GM18498 (cell line): Measurements from ENCODE around the gene ARHGEF9.
"Not testable (repeated sequence)": the region's sequence is repeated elsewhere in the genome, so short reads cannot be mapped to it uniquely, and the experiment has no call there.

Experiments used
- ATAC-seq: cut with Tn5 transposase; IDR thresholded peaks from one replicate; pipeline ENCODE4 v1.9.1; 2021; ENCODE audit warnings: mild to moderate bottlenecking, moderate library complexity; ENCODE audit not compliant: unreplicated experiment

Gene ARHGEF9

DNA sequence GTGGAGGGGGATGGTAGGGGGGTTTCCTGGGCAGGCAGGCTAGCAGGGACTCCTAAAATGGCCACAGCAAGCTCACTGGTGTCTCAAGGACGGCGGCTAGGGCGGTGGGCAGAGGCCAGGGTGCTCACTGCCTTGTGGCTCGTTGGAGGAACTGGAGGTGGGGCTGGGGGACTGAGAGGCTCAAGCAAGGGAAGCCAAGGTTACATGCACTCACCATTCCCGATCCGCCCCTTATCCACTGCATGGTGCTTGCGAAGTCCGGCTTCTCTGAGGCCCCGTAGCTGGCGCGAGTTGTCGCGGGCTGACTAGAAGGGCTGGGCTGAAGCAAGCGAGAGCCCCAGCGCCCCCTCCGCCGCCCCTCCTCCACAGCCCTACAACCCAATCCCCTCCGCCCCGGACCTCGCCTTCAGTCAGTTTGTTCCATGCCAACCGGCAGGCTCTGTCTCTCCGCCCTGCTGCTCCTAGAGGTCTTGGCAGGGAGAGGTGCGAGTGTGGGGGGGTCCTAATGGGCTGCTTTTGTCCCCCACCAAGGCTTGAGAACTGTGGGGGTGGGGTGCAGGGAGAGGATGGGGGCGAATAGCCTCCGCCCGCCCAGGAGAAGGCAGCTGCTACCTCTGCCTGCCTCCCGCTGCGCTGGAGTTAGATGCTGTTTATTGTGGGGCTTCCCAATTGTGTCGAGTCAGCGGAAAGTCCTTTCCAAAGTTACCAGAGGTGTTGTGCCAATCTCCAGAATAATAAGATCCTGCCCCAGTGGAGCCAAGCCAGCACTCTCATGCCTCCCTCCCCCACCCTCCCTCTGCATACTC is at the start of gene ARHGEF9:
ARHGEF9 (minus strand) TSS at position 313 of the 806 bp plus-strand sequence; CDS start at position 244, 69 bp downstream.
- peak; percentile 60 for ATAC-seq

- ATAC-seq, result not testable (repeated sequence)
Observed at GRCh38 chrX:63825446-63825845, 40.4 kb upstream of the ARHGEF9 start.

DNA sequence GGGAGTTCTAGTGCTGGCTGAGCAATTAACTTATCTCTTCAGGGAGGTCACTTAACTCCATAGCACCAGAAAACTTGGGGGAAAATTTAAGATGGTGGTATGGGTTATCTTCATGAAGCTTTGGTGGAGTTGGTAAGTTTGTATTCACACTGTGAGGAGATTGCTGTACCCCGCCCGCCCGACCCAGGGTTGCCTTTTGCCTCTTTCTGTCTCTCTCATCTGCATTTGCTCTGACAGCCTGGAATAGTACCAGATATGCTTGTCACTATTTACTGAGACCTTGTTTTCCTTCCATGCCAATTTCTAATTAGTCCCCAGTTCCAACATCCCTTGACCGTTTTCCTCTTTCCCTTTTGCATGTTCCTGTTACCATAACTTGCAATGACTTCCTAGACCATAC is 33.1 kb upstream of the ARHGEF9 start:
- ATAC-seq, result no peak

GRCh38 chrX:63817696-63818095 is 32.7 kb upstream of the ARHGEF9 start:
- ATAC-seq, result no peak

DNA sequence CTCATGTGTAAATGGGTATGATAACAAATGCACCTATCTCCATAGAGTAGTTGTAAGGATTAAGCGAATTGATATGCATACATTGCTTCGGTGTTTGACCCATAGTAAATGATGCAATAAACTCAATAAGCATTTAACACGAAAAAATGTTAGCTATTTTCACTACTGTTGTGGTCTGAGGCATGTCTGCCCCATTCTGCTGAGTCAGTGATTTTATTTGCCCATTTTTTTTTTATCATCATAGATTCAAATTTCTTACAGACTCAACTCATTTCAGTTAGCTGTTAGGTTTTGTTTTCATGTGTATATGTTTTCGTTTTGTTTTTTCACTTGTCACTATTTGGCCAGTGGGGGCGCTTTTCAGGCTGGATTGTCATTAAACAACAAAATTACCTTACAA is 27.8 kb upstream of the ARHGEF9 start:
- no peak for ATAC-seq

- no peak for ATAC-seq
Observed at GRCh38 chrX:63810746-63811145, 25.7 kb upstream of the ARHGEF9 start.

GRCh38 chrX:63809173-63809572 is 24.2 kb upstream of the ARHGEF9 start:
- no peak for ATAC-seq

- not testable (repeated sequence) for ATAC-seq
Observed at GRCh38 chrX:63795406-63795805, 10.4 kb upstream of the ARHGEF9 start.

DNA sequence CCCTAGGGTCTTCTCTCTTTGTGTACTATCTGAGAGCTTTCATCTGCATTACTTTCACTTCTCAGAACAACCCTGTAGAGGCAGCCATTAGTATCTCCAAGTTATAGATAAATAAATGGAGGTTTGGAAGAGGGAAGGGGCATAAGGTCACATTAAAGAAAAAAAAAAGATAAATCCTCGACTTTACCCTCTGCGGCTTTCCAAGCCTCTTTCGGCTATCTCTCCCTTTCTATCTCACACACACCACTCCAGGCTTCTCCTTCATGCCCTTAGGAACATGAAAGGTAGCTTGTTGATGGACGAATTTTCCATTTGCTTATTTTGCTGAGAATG is 660 bp upstream of the ARHGEF9 start:
- peak; percentile 37 for ATAC-seq

- no peak for ATAC-seq
Observed at GRCh38 chrX:63784346-63784901, 590 bp downstream of the ARHGEF9 start.

GRCh38 chrX:63782515-63782914 is 2.5 kb downstream of the ARHGEF9 start:
- no peak for ATAC-seq

DNA sequence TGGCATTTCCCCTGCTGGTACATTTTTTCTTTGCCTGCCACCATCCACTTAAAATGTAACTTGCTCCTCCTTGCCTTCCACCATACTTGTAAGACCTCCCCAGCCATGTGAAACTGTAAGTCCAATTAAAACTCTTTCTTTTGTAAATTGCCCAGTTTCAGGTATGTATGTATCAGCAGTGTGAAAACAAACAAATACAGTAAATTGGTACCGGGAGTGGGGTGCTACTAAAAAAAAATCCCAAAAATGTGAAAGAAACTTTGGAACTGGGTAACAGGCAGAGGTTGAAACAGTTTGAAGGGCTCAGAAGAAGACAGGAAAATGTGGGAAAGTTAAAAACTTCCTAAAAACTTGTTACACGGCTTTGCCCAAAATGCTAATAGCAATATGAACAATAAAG is 16.3 kb downstream of the ARHGEF9 start:
- no peak for ATAC-seq

DNA sequence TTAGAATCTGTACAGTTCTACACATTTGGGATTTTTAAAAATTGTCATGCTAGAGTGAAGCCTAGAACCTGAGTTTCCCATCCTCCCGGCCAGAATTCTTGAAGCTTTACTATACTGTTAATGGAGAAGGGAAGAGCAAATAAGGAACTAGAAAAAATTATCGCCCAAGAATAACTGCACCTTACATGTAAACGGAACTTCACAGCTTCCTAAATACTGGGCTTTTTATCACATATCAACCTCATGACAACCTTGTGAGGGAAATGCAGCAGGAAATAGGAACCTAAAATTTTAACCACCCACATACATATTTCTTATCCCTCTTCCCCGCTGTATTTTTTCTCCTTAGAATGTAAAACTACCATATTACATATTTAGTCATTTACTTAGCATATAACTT is 19.3 kb downstream of the ARHGEF9 start:
- ATAC-seq, result no peak

DNA sequence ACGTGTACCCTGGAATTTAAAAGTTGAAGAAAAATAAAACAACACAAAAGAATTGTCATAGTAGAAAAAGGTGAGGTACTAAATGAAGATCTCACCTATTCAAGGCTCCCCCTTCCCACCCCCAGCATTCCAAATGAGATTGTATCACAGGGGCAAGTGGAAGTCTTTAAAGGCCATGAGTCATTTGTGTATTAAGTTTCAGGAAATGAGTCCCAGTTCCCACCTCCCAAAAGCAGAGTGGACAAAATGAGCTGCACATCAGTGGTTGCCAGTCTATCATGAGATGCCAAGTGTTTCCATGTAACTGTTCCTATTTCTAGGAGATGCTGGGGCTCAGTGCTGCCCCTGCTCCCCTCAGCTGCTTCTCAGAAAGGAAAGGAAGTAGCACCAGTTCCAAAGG is 20.1 kb downstream of the ARHGEF9 start:
- no peak for ATAC-seq

GRCh38 chrX:63761639-63762038 is 23.4 kb downstream of the ARHGEF9 start:
- ATAC-seq, result peak; percentile 83

DNA sequence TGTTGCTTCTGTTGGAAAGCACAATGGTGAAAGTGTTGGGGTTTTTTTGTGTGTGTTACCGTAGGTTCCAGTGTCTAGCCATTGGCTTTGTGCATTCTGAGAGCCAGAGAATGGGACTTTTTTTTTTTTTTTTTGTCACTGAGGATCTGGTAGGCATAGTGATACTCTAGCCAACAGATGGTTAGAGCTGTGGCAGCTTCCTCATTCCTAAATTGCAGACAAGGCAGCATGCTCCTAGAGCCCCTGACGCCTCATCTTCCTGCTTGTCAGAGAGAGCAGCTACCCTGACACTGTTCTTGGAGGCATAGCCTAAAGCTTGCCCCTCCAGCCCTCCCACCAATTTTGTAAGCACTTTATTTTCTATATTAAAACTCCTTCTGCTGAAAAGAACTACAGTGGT is 27.0 kb downstream of the ARHGEF9 start:
- no peak for ATAC-seq

DNA sequence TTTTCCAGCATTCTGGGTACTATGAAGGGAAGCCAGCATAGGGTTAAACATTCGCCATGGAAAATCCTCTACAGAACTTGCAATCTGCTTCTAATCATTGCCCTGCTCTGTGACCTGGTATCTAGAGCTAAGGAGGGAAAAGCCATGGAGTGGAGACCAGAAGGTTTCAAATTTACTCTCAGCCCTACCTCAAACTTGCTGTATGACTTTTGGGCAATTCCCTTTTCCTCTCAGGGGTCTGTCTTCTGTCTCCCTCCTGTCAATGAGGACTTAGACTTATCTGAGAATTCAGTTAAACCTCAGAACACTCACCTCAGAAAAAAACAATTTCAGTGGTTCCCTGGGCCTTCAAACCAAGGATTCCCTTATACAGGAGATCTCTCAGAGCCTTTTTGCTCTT is 29.1 kb downstream of the ARHGEF9 start:
- no peak for ATAC-seq

GRCh38 chrX:63754860-63755579 is 30.0 kb downstream of the ARHGEF9 start:
- peak; percentile 98 for ATAC-seq

DNA sequence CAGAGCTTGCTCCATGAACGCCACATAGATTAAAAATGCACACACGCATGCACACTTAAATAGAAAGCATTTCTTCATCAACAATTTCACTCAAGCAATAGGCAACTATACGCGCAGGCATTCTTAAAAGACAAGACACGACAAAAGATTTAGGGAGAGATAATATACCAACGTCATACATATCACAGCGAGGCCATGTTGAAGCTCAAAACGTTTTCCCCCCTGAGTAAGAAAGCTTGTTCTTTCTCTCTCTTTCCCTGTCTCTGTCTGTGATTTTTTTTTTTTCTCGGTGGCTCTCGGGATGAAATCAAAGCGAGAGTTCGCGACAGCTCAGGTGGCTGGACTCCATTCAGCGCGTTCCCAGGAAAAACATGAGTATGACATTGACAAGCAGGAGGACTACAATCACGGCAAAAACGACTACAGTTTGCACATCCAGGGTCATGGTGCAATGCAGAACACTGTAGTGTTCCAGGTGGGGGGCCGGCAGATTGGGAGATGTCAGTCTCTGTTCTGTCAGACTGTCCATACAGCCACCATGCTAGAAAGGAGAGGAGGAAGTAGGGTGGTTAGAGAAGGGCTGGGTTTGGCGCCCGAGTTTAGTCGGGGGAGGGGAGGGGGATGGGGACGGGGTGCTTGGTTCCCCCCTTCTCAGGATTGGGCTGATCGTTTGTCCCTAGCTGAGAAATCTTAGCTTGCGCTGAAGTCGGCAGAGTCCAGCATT is 30.7 kb downstream of the ARHGEF9 start:
- peak; percentile 43 for ATAC-seq

DNA sequence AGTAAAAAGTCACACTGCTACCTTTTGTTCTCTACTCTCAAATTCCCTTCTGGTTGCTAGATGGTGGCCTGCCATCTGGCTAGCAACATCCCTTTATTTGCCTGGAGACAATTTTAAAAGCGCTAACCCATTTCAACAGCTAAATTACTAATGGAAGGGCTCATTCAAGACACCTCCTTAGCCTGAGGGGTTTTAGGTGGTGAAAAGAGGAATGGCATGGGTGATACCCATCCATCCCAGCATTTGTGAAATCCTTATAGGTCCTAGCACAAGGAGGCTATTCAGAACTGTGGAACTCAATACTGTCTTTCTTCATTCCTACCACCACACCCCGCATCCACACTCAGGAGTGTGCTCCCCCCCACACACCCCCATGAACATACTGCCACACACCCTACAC is 33.5 kb downstream of the ARHGEF9 start:
- no peak for ATAC-seq

DNA sequence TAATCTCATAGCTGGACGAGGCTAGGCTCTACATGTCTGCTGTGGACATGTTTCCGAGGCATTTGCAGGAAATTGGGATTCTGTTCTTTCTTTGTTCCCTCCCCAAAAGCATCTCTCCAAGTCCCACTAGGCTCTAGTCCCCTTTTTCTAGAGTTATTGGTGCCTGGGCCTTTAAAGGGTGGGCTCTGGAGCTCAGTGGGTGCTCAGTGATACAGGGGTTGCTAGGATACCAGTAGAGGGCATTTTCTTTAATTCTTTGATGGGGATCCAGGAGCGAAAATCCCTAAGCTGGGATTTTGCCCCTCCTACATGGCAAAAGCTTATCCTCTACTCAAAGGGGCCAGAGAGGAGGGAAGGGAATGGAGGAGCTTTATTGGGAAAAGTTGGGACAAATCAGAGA is 34.2 kb downstream of the ARHGEF9 start:
- ATAC-seq, result no peak
